HepG2 (cell line): ENCODE data around the gene SHMT1. TPM values are rescaled to one million over a fixed set of nuclear protein-coding genes. Genes with fewer than 3 reads are reported as not detected.

Experiments used
- ARHGAP35 ChIP-seq: sonication (generic); formaldehyde crosslinking; IDR thresholded peaks from 2 replicates; pipeline ENCODE4 v1.9.0; 2022; ENCODE audit warnings: mild to moderate bottlenecking, inconsistent platforms, moderate library complexity, missing genetic modification reagents, borderline replicate concordance
- KAT8 ChIP-seq: IDR thresholded peaks from 2 replicates; pipeline ENCODE4 v1.6.1; 2016; ENCODE audit warnings: missing genetic modification reagents, missing compliant biosample characterization
- ZFP62 ChIP-seq: sonication (generic); formaldehyde crosslinking; IDR thresholded peaks from 2 replicates; pipeline ENCODE4 v1.4.0; 2020; ENCODE audit warnings: missing genetic modification reagents
- ZNF20 ChIP-seq: sonication (generic); formaldehyde crosslinking; IDR thresholded peaks from 2 replicates; pipeline ENCODE4 v1.4.0; 2020; ENCODE audit warnings: mild to moderate bottlenecking, moderate library complexity, missing genetic modification reagents
- ZNF788 ChIP-seq: sonication (generic); formaldehyde crosslinking; IDR thresholded peaks from 2 replicates; pipeline ENCODE4 v1.5.0; 2020; ENCODE audit warnings: mild to moderate bottlenecking, missing genetic modification reagents, borderline replicate concordance
- polyA plus RNA-seq, 8 experiments: library from polyadenylated mRNA; depleted of rRNA in 3 of 8; stranded (reverse) in 7 of 8; unstranded in 1 of 8; fragments of >200 nt; fragmentation: Illumina TruSeq in 4 of 8; extraction: Trizol in 4 of 8; gene quantifications; 2 replicates each; pipeline versions ENCODE4 v1.2.1 to v1.2.3, GENCODE V29; 2011 to 2016; ENCODE audit warnings: low read depth in 4 of 8, missing spikeins in 1 of 8, mixed read lengths in 1 of 8; ENCODE audit not compliant: insufficient read depth in 1 of 8
- total RNA-seq, 5 experiments: library from RNA; depleted of rRNA; stranded (reverse); fragments of >200 nt; fragmentation: Illumina TruSeq; extraction: Trizol; gene quantifications; 2 replicates each; pipeline ENCODE4 v1.2.3, GENCODE V29; 2016; ENCODE audit warnings: low read depth in 1 of 5
- TF ChIP-seq, protein P1 (sequence below): sonication (generic); formaldehyde crosslinking; IDR thresholded peaks from 2 replicates; pipeline ENCODE4 v1.8.1; 2022; ENCODE audit warnings: low read depth, mild to moderate bottlenecking, missing genetic modification reagents
- TF ChIP-seq, protein P2 (sequence below): sonication (generic); formaldehyde crosslinking; IDR thresholded peaks from 2 replicates; pipeline ENCODE4 v1.4.0; 2020; ENCODE audit warnings: missing genetic modification reagents, borderline replicate concordance
- TF ChIP-seq, protein P3 (sequence below): sonication (generic); formaldehyde crosslinking; IDR thresholded peaks from 2 replicates; pipeline ENCODE4 v1.8.0; 2022; ENCODE audit warnings: missing genetic modification reagents, mild to moderate bottlenecking, moderate library complexity, borderline replicate concordance
- TF ChIP-seq, protein P4 (sequence below): sonication (generic); formaldehyde crosslinking; IDR thresholded peaks from 2 replicates; pipeline ENCODE4 v1.4.0; 2020; ENCODE audit warnings: mild to moderate bottlenecking, missing genetic modification reagents

SHMT1 gene
- total and polyA plus RNA-seq, 2 of the 13 experiments (the other 11 are each of a cell fraction or from before 2014, with no cell fraction given): 21.3 to 48.8 TPM

DNA sequence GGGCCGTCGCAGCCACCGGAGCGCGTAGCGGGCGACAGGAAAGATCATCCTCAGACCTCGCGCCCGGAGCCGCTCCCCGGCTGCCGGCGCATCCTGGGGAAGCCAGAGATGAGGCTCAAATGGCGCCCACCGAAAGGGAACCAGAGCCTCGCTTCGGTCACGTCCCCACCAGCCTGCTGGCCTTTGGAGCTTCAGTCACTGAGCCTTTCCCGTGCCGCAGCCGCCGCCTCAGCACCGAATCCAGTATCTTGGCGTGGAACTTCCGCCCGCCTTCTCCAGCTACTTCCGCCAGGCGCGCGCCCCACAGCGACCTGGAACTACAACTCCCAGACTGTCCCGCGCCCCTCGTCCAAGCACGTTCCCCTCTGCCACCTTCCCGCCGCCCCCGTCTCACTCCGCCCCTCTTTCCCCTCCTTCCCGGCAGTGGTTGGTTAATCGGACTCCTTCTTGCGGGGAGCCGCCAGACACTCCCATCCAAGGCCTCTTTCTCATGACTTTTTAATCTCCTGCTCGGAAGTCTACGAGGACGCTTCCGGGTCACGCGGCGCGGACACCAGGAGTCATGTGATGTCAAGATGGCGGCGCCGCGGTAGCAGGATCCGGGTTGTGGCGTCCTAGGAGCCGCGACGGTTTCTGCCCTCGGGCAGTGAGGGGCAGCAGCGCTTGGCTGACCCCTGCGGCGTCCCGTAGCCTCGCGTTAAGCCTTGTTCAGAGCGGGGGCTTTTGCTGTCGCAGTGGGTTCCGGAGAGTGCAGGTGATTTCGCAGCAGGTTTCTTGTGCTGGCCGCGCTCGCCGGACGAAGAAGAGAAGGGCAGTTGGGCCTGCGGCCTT, 48.4 kb downstream of the SHMT1 start, which contains the start of the genes SMCR8 and TOP3A (continued):
- TF ChIP-seq, protein P1, sequence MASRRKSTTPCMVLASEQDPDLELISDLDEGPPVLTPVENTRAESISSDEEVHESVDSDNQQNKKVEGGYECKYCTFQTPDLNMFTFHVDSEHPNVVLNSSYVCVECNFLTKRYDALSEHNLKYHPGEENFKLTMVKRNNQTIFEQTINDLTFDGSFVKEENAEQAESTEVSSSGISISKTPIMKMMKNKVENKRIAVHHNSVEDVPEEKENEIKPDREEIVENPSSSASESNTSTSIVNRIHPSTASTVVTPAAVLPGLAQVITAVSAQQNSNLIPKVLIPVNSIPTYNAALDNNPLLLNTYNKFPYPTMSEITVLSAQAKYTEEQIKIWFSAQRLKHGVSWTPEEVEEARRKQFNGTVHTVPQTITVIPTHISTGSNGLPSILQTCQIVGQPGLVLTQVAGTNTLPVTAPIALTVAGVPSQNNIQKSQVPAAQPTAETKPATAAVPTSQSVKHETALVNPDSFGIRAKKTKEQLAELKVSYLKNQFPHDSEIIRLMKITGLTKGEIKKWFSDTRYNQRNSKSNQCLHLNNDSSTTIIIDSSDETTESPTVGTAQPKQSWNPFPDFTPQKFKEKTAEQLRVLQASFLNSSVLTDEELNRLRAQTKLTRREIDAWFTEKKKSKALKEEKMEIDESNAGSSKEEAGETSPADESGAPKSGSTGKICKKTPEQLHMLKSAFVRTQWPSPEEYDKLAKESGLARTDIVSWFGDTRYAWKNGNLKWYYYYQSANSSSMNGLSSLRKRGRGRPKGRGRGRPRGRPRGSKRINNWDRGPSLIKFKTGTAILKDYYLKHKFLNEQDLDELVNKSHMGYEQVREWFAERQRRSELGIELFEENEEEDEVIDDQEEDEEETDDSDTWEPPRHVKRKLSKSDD (CRISPR knock-in tag): 0 out of 2 replicates have a peak, but pooled peaks have one; percentile 68
- TF ChIP-seq, protein P2, sequence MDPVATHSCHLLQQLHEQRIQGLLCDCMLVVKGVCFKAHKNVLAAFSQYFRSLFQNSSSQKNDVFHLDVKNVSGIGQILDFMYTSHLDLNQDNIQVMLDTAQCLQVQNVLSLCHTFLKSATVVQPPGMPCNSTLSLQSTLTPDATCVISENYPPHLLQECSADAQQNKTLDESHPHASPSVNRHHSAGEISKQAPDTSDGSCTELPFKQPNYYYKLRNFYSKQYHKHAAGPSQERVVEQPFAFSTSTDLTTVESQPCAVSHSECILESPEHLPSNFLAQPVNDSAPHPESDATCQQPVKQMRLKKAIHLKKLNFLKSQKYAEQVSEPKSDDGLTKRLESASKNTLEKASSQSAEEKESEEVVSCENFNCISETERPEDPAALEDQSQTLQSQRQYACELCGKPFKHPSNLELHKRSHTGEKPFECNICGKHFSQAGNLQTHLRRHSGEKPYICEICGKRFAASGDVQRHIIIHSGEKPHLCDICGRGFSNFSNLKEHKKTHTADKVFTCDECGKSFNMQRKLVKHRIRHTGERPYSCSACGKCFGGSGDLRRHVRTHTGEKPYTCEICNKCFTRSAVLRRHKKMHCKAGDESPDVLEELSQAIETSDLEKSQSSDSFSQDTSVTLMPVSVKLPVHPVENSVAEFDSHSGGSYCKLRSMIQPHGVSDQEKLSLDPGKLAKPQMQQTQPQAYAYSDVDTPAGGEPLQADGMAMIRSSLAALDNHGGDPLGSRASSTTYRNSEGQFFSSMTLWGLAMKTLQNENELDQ: no peak
- TF ChIP-seq ZNF788 (peak; percentile 10; the same call in 1 of the 2 replicates), ZFP62 (CRISPR knock-in tag) (no peak), ARHGAP35 (no peak), KAT8 (peak; percentile 98), ZNF20 (CRISPR knock-in tag) (no peak)
- TF ChIP-seq, protein P3, sequence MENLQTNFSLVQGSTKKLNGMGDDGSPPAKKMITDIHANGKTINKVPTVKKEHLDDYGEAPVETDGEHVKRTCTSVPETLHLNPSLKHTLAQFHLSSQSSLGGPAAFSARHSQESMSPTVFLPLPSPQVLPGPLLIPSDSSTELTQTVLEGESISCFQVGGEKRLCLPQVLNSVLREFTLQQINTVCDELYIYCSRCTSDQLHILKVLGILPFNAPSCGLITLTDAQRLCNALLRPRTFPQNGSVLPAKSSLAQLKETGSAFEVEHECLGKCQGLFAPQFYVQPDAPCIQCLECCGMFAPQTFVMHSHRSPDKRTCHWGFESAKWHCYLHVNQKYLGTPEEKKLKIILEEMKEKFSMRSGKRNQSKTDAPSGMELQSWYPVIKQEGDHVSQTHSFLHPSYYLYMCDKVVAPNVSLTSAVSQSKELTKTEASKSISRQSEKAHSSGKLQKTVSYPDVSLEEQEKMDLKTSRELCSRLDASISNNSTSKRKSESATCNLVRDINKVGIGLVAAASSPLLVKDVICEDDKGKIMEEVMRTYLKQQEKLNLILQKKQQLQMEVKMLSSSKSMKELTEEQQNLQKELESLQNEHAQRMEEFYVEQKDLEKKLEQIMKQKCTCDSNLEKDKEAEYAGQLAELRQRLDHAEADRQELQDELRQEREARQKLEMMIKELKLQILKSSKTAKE (CRISPR knock-in tag): no peak
- TF ChIP-seq, protein P4, sequence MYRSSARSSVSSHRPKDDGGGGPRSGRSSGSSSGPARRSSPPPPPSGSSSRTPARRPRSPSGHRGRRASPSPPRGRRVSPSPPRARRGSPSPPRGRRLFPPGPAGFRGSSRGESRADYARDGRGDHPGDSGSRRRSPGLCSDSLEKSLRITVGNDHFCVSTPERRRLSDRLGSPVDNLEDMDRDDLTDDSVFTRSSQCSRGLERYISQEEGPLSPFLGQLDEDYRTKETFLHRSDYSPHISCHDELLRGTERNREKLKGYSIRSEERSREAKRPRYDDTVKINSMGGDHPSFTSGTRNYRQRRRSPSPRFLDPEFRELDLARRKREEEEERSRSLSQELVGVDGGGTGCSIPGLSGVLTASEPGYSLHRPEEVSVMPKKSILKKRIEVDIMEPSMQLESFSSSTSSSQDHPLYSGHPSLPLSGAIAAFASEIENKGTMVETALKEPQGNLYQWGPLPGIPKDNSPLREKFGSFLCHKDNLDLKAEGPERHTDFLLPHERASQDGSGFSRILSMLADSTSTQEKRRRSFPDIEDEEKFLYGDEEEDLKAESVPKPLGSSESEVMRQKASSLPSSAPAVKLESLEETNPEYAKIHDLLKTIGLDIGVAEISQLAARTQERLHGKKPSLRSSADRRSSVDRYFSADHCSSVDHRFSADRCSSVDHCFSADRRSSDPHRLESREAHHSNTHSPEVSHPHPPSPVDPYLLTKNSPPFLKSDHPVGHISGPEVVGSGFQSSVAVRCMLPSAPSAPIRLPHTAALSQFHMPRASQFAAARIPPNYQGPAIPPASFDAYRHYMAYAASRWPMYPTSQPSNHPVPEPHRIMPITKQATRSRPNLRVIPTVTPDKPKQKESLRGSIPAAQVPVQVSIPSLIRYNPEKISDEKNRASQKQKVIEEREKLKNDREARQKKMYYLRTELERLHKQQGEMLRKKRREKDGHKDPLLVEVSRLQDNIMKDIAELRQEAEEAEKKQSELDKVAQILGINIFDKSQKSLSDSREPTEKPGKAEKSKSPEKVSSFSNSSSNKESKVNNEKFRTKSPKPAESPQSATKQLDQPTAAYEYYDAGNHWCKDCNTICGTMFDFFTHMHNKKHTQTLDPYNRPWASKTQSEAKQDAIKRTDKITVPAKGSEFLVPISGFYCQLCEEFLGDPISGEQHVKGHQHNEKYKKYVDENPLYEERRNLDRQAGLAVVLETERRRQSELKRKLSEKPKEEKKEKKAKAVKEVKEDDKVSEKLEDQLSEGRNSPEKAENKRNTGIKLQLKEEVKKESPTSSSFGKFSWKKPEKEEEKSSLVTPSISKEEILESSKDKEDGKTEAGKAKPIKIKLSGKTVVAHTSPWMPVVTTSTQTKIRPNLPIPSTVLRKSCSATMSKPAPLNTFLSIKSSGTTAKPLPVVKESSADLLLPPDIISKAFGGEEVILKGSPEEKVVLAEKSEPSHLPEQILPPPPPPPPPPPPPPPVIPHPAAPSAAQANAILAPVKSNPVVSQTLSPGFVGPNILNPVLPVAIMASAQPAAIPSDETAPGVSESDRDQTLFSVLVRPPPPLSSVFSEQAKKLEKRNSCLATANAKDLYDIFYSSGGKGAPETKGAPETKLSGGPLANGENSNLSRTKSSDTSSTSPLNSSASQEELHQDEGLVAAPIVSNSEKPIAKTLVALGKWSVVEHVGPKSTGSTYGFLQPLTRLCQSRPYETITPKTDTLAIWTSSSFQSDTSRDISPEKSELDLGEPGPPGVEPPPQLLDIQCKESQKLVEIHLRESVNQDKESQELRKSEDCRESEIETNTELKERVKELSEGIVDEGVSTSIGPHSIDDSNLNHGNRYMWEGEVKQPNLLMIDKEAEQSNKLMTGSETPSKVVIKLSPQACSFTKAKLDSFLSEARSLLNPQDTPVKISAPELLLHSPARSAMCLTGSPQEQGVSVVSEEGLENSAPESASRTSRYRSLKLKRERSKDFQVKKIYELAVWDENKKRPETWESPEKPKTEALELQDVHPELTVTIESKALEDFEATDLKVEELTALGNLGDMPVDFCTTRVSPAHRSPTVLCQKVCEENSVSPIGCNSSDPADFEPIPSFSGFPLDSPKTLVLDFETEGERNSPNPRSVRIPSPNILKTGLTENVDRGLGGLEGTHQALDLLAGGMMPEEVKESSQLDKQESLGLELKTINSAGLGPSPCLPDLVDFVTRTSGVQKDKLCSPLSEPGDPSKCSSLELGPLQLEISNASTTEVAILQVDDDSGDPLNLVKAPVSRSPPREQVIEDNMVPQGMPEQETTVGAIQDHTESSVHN (CRISPR knock-in tag): no peak
